IPS-18c (cell line): ENCODE data around the gene EML6.
"Not testable (repeated sequence)": the region's sequence is repeated elsewhere in the genome, so short reads cannot be mapped to it uniquely, and the experiment has no call there.

Experiments used
- H3K4me3 ChIP-seq: 2 replicates; pipeline ENCODE4 v1.7.0; 2013; ENCODE audit warnings: low read depth, mild to moderate bottlenecking, low read length, moderate library complexity; ENCODE audit not compliant: insufficient read depth
- H3K9me3 ChIP-seq: one replicate; pipeline ENCODE4 v1.6.1; 2013; ENCODE audit warnings: mild to moderate bottlenecking, low read length, moderate library complexity; ENCODE audit not compliant: control insufficient read depth, insufficient read depth

EML6 gene

GRCh38 chr2:54810246-54810645 lies 86.8 kb downstream of the EML6 start:
- Histone ChIP-seq H3K9me3 (no peaks in the 10 kb centered on the region), H3K4me3 (no peak overlapping the region)

- no peaks in the 10 kb centered on the region for H3K9me3 ChIP-seq
- H3K4me3 ChIP-seq = no peak overlapping the region
These were observed 90.1 kb downstream of the EML6 start for GRCh38 chr2:54813584-54813983.

- H3K9me3 ChIP-seq = no peaks in the 10 kb centered on the region
- no peak overlapping the region for H3K4me3 ChIP-seq
These were observed 91.1 kb downstream of the EML6 start for GRCh38 chr2:54814389-54815147.

- Histone ChIP-seq H3K4me3 (no peak overlapping the region), H3K9me3 (no peaks in the 10 kb centered on the region)
These were observed 91.7 kb downstream of the EML6 start for GRCh38 chr2:54815148-54815539.

- H3K9me3 ChIP-seq = no peaks in the 10 kb centered on the region
- H3K4me3 ChIP-seq = no peak overlapping the region
These were observed 94.8 kb downstream of the EML6 start for GRCh38 chr2:54818226-54818625.

GRCh38 chr2:54820558-54820957 lies 97.1 kb downstream of the EML6 start:
- Histone ChIP-seq H3K4me3 (no peak overlapping the region), H3K9me3 (no peaks in the 10 kb centered on the region)

GRCh38 chr2:54824567-54824966 lies 101.1 kb downstream of the EML6 start:
- Histone ChIP-seq H3K4me3 (no peak overlapping the region), H3K9me3 (no peaks in the 10 kb centered on the region)

GRCh38 chr2:54830546-54830945 lies 107.1 kb downstream of the EML6 start:
- H3K9me3 ChIP-seq = no peaks in the 10 kb centered on the region

GRCh38 chr2:54831480-54831879 lies 108.0 kb downstream of the EML6 start:
- no peak overlapping the region for H3K4me3 ChIP-seq

More at GRCh38 chr2:54830546-54830945, 107.1 kb downstream of the EML6 start:
- H3K4me3 ChIP-seq = no peak overlapping the region

GRCh38 chr2:54834721-54835120 lies 111.3 kb downstream of the EML6 start:
- no peaks in the 10 kb centered on the region for H3K9me3 ChIP-seq
- no peak overlapping the region for H3K4me3 ChIP-seq

More at GRCh38 chr2:54831480-54831879, 108.0 kb downstream of the EML6 start:
- no peaks in the 10 kb centered on the region for H3K9me3 ChIP-seq

- H3K9me3 ChIP-seq = no peaks in the 10 kb centered on the region
- no peak overlapping the region for H3K4me3 ChIP-seq
These were observed 113.0 kb downstream of the EML6 start for GRCh38 chr2:54836477-54836876.

GRCh38 chr2:54838585-54839035 lies 115.1 kb downstream of the EML6 start:
- Histone ChIP-seq H3K4me3 (no peak overlapping the region), H3K9me3 (no peaks in the 10 kb centered on the region)

GRCh38 chr2:54839461-54840255 lies 116.2 kb downstream of the EML6 start:
- Histone ChIP-seq H3K9me3 (no peaks in the 10 kb centered on the region), H3K4me3 (no peak overlapping the region)

GRCh38 chr2:54840559-54841468 lies 117.4 kb downstream of the EML6 start:
- Histone ChIP-seq H3K9me3 (no peaks in the 10 kb centered on the region), H3K4me3 (no peak overlapping the region)

GRCh38 chr2:54841500-54841899 lies 118.0 kb downstream of the EML6 start:
- not testable (repeated sequence) for H3K4me3 ChIP-seq, H3K9me3 ChIP-seq

- Histone ChIP-seq H3K4me3 (no peak overlapping the region), H3K9me3 (no peaks in the 10 kb centered on the region)
These were observed 121.6 kb downstream of the EML6 start for GRCh38 chr2:54845094-54845493.

- no peaks in the 10 kb centered on the region for H3K9me3 ChIP-seq
- no peak overlapping the region for H3K4me3 ChIP-seq
These were observed 122.1 kb downstream of the EML6 start for GRCh38 chr2:54845514-54845913.
